ENCODE data around the gene TRIM13.
A peak's percentile ranks its signal among the peaks of the same experiment; 100 is the strongest.

Gene TRIM13

DNA sequence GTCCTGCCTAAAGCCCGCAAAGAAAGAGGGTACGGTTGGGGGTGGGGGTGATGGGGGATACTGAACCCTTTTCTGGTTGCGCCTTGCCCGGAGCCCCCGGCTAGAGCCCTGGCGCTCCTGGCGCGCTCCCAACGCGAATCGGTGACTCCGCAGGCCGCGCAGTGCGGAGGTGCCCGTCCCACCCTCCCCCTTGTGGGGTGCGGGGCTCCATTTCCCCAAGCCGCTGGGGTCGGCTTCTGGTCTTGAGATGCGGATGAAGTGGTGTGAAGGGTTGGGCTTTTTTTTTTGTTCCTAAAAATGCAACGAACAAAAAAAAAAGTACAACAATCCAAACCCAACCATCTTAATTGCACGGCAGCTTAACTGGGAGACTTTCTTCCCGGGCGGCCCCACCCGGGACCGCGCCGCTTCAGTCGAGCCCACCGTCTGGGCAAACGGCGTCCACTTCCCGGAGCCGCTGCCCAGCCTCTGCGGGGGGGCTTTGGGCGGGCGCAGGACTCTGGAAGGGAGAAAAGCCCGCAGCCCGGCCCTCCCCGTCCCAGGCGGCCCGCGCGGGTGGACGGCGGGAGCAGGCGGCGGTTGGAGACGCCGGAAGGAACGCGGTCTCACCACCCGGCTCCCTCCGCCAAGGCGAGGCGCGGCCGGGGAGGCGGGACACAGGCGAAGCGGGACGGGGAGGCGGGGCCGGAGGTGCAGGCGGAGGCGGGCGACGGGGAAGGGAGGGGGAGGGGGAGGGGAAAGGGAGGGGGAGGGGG lies 504 bp upstream of the TRIM13 start:
- DNase-seq = peak in 55 of 56 donors; percentile 46 to 95 (median 86)

DNA sequence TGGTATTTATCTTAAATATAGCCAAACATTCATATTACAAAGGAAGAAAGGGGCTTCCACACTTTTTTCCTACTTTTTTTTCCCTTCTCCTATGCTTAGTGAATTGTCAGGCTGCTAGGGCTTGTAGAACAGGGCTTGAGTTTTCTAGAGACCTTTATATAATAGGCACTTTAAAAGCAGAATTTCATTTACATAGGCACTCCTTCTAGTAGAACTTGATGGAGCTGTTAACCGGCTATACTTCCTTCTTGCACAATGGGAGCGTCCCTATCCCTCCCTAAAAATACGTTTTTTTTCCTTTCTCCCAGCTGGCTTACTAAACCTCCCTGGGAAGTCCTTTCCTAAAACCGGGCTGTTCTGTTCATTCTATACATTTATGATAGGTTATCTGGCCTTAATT lies 1.1 kb downstream of the TRIM13 start:
- no peak for DNase-seq

DNA sequence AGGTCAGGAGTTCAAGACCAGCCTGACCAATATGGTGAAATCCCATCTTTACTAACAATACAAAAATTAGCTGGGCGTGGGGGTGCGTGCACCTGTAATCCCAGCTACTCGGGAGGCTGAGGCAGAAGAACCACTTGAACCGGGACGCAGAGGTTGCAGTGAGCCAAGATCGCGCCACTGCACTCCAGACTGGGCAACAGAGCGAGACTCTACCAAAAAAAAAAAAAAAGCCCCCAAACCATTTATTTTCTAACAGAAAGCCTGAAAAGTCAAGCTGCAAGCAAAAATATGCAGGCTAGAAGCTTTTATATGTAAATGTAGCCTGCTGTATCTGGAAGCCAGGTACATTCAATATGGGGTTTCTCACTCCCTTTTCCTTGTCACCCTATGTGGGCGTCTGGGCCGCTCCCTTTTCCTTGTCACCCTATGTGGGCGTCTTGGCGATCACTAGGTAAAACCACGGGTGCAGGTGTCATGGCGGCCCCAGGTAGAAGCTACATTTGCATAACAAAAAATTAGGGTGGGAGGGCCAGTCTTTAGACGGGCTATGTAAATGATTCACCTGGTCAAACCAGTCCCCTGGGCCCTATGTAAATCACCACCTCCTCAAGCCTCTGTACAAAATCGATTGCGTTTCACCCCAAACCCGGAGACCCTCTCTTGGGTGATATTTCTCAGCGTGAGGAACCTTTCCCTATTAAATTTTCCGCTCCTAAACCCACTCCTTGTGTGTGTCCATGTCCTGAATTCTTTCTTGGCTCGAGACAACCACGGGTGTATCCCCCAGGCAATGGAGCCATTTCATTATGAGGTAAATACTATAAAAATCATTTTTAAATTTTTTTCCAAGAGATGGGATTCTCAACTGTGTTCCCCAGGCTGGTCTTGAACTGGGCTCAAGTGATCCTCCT lies 2.1 kb downstream of the TRIM13 start:
- no peak for DNase-seq

DNA sequence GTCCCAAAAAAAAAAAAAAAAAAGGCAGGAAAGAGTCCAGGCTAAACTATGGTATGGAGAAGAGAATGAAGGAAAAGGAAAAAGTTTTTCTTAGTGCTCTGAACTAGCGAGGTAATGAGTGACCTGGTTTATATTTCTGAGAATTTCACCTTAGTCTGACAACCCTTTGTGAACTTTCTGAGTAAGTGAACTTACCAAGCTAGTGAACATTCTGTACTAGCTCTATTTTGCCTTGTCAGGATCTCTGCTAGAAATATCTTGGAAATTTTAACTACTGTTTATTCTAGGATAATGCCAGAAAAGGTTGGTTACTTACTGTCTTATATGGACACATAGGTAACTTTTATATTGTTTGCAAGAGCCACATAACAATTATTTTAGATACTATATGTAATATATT lies 4.4 kb downstream of the TRIM13 start:
- no peak for DNase-seq

DNA sequence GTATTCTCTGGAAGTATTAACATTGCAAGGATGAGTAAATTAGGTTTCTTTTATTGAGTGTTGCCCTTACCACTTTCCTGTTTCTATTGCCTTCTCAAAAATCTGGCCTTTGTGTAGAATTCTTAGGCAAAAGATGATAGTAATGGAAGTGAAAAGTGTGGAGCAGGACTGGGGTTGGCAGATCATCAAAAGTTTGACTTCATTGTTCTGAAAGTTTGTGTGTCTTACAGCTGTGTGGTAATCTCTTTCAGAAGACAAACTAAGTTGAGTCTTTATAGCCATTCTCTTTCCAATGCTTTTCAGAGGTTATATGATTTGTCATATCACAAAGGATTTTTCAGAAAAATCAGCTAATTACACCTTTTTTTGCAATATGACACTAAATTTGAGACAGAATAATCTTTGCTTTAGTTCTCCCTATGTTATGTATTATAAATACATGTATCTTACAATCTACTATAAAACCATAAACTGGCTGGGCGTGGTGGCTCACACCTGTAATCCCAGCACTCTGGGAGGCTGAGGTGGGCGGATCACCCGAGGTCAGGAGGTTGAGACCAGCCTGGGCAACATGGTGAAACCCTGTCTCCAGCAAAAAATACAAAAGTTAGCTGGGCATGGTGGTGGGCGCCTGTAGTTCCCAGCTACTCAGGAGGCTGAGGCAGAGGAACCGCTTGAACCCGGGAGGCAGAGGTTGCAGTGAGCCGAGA lies 9.7 kb downstream of the TRIM13 start:
- no peak for DNase-seq

DNA sequence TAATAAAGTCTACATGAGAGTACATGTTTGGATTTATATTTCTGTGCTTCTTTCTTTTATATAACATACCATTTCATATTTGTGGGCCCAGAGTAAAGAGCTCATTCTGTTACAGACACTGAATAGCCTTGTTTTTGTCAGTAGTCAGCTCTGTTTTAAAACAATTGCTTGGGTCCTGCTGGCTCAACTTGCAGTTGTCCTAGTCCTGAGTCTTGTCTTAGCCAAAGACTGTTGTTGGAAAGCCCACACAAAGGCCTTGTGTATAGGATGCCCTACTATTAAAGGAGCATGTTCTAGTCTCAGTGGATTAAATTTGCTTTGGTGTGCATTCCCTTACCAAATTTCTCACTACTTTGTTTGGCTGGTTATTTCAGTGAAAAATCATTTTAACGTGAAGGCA lies 14.6 kb downstream of the TRIM13 start:
- DNase-seq = peak in 24 of 56 donors; percentile 4 to 61 (median 12)

DNA sequence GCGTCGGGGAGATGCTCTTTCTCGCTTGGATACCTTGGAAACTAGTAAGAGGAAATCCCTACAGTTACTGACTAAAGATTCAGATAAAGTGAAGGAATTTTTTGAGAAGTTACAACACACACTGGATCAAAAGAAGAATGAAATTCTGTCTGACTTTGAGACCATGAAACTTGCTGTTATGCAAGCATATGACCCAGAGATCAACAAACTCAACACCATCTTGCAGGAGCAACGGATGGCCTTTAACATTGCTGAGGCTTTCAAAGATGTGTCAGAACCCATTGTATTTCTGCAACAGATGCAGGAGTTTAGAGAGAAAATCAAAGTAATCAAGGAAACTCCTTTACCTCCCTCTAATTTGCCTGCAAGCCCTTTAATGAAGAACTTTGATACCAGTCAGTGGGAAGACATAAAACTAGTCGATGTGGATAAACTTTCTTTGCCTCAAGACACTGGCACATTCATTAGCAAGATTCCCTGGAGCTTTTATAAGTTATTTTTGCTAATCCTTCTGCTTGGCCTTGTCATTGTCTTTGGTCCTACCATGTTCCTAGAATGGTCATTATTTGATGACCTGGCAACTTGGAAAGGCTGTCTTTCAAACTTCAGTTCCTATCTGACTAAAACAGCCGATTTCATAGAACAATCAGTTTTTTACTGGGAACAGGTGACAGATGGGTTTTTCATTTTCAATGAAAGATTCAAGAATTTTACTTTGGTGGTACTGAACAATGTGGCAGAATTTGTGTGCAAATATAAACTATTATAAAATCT lies 15.7 kb downstream of the TRIM13 start:
- DNase-seq = no peak

DNA sequence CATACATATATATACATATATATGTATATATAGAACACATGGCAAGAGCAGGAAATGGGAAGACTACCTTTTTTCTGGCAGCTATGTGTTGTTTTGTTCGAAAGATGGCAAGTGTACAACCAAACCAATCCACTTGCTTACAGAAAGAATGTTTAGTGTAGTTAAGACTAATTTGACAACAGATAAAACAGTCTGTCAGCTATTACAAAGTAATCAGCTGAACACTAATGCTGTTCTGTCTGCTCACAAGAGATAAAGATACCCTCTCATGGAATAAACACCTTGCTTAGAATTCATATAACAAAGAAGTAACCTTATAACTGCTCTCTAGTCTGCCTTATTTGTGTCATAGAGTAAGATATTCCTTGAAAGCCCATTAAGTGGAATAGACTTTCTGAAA lies 17.5 kb downstream of the TRIM13 start:
- DNase-seq = no peak

DNA sequence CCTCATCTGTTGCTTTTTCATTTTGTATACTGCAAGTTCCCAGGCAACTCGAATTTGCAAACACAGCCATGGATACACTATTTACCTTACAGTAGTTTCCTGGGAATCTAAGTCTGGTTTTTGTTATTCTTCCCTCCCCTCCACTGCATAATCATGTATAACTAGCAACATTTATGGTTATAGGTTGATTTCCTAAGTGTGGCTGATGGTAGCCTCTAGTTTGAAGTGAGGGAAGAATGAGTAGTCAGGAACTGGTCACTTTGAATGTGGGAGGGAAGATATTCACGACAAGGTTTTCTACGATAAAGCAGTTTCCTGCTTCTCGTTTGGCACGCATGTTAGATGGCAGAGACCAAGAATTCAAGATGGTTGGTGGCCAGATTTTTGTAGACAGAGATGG lies 18.4 kb downstream of the TRIM13 start, which contains the start of gene KCNRG:
TSS of gene KCNRG (plus strand) at position 187 of the 400 bp plus-strand sequence. CDS start at position 237, 50 bp downstream.
- no peak for DNase-seq

DNA sequence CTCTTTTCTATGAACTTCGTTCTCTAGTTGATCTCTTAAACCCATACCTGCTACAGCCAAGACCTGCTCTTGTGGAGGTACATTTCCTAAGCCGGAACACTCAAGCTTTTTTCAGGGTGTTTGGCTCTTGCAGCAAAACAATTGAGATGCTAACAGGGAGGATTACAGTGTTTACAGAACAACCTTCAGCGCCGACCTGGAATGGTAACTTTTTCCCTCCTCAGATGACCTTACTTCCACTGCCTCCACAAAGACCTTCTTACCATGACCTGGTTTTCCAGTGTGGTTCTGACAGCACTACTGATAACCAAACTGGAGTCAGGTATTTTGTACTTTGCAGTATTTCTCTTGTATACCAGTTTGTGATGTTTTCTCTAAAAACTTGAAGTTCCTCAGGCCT lies 18.9 kb downstream of the TRIM13 start:
- DNase-seq = no peak

DNA sequence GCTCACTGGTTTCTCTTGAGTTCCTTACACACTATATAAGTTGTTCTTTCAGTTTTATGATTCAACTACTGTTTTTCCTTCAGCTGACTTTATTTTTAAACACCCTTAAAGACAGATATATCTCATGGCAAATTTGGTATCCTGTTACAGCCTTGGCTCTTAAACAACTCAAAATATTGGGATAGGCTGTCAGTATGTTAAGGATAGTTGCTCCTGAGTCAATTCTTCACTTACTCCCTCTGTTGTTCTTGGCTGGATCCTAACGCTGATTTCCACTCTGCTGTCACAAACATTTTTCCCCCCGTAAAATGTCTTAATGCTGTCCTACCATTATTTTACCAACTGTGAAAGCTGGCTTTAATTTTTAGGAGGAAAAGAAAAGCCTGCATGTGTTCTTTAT lies 19.6 kb downstream of the TRIM13 start:
- no peak for DNase-seq

DNA sequence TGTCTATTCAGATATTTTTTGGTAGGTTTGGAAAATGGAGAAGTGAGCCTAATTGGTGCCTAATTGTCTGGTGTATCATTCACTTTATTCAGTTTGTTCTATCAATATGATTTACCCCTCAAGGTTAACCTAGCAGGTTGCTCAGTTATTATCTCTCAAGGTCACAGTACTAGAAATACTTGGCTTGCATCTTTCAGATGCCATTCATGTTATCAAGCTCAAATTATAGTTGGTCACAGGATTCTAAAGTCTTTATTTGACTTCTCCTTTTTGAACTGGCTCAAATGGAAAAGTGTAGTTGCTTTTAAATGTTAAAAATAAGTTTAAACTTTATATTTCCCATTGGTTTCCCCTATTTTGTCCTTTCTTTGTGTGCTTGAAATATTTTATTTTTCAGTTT lies 21.0 kb downstream of the TRIM13 start:
- no peak for DNase-seq

DNA sequence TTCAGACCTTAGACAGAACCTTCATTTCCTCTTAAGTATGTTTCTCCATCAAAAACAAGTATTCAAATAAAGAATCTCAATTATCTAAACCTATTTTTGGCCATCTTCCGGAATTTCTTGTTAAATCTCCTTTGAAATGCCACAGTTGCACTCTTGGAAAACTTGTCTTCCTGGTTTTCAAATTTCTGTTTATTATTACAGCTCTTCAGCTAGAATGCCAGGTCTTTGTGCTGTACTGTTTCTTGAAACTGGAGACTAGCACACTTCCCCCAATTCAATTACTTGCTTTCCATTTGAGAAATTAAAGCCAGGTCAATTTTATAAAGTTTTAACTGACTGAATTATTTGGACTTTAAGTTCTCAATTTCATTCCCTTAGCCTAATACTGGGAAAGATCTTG lies 28.6 kb downstream of the TRIM13 start:
- no peak for DNase-seq

DNA sequence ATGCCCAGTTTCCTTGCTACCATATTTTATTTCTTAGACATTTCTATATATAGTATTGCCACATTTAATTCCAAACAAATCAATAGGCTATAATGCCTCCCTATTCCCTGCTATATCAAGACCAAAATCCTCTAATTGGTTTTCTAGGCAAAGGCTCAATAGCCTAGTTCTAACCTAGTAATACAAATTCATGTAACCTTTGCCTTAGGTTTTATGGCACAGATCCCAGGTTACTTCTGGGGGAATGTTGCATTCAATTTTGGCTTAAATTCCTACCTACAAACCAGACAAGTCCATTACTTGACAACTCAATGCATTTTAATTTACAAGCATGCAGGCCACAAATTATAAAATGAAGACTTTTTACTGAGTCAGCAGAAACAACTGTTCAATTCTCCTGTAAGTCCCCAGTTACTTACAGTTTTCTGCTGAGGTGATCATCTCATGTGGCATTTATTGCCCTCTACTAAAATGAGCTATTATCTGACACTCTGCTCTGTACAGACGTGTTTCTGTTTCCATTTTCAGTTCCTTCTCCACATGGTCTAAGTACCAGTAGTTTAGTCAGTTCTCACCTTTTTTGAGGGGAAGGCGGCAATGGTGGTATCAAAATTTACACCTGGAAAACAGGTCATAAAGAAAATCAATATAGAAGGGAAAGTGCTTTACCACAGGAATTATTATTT lies 30.1 kb downstream of the TRIM13 start:
- DNase-seq = no peak

DNA sequence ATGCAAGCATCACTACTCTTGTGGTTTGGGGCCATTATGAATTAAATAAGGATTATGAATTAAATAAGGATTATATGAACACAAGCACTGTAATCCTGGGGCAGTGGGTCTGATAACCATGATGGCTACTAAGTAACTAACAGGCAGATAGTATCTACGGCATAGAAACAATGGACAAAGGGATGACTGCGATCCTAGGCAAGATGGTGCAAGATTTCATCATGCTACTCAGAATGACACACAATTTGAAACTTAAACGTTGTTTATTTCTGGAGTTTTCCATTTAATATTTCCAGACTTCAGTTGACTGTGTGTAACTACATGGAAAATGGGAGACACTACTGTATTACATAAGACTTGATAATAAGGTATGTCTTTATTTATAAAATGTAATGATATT lies 33.5 kb downstream of the TRIM13 start:
- DNase-seq = no peak

DNA sequence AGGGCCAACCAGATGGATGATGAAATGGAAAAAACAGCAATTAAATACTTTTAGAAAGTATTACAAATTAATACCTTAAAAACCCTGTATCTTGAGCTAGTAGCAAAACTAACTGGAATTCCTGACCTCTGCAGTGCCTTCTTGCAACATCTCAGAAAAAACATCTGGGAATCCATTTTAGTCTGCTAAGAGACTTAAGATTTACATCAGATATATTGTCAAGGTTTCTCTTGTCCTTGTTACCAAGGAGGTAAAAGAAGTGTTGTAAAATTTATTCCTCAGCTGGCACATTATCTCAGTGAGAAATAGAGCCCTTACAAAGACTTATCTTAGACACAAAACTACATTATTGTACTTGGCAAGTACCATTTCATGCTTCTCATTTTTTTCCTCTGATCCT lies 36.9 kb downstream of the TRIM13 start:
- DNase-seq = no peak

DNA sequence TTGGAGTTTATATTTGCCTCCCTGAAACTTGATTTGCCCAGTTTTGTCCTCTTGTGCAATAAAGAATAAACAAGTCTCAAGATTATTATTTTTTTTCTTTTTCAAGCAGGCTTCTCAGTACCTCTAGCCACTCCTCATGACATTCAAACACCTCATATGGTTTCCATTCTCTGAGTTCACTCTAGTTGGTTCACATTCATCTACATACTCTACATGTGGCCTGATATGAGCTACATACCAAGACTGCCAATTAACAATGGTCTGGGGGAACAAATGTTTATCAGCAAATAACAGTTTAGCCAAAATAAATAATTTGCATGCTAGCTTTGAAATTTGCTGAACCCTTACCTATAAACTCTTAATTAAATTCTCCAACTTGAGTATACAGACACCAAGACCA lies 40.9 kb downstream of the TRIM13 start:
- no peak for DNase-seq

DNA sequence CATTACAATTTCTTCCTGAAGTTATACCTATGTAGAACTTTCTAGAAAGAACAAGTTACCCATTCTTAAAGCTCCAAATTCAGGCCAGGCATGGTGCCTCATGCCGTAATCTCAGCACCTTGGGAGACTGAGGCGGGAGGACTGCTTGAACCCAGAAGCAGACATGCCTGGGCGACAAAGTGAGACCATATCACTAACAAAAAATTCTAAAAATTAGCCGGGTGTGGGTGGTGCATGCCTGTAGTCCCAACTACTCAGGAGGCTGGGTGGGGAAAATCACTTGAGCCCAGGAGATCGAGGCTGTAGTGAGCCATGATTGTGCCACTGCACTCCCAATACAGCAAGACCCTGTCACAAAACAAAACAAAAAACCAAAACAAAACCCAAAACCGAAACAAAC lies 41.4 kb downstream of the TRIM13 start:
- no peak for DNase-seq

DNA sequence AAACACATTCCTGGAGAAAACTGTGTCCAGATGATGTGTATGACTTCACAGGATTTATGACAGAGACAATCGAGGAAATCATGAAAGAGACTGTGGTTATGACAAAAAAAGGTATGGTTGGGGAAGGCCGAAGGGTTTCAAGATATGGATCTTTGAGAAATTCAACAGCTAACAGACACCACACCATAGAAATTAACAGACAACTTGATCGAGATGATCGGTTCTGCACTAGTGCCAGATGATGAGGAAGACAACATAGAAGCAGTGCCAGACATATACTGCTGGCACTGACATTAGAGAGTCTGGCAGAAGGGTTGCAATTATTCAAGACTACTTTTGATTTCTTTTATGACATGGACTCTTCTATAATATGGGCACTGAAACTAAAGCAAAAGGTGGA lies 55.6 kb downstream of the TRIM13 start:
- DNase-seq = no peak

DNA sequence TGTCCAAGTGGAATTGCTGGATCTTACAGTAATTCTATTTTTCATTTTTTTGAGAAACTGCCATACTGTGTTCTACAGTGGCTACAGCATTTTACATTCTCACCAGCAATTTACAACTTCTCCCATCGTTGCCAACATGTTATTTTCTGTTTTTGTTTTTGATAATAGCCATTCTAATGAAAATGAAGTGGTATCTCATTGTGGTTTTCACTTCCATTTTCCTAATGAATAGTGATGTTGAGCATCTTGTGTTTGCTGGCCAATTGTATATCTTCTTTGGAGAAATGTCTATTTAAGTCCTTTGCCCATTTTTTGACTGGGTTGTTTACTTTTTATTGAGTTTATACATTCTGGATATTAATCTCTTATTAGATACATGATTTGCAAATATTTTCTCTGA lies 57.0 kb downstream of the TRIM13 start:
- no peak for DNase-seq

DNA sequence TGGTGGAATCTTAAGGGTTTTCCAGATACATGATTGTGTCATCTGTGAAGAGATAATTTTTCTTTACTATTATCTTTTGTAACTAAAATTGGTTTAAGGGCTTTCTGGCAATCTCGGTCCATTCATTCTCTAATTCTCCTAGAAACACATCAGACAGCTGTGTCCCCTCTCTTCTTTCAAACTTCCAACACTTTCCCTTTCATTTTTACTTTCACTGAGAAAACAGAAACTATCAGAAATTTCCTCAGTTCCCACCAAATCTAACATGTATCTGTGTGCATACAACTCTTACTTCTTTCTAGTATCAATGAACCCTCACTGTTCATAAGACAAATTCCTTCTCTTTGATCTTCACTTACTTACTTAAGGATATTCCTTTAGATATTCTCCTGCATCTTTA lies 58.6 kb downstream of the TRIM13 start:
- DNase-seq = no peak
